RWPE1 (cell line): ENCODE results near the gene JAGN1.
"Not testable (repeated sequence)": the region's sequence is repeated elsewhere in the genome, so short reads cannot be mapped to it uniquely, and the experiment has no call there.

Experiments used
- CTCF ChIA-PET: fragments of 350-600 bp; sonication (Branson Sonifier 250); formaldehyde crosslinking; extraction: SDS; loops from one replicate; lab custom pipeline; 2021; lab: Yijun Ruan, JAX
- POLR2A ChIA-PET: fragments of 400-600 bp; formaldehyde crosslinking; extraction: SDS; loops from one replicate; lab custom pipeline; 2020; ENCODE audit warnings: antibody characterized with exemption; ENCODE audit not compliant: low non-redundant PET; lab: Yijun Ruan, JAX
- DNase-seq: peaks from one replicate; pipeline ENCODE4 v3.0.0; 2012; ENCODE audit warnings: low spot score
- H3K27ac ChIP-seq: fragments of 450-650 bp; 2 replicates; pipeline ENCODE4 v1.5.1; 2017
- CTCF ChIP-seq: fragments of 450-650 bp; conservative IDR thresholded peaks from 2 replicates; pipeline ENCODE4 v1.5.1; 2017; ENCODE audit warnings: low read depth, mild to moderate bottlenecking

Gene JAGN1

GRCh38 chr3:9861626-9862130 lies 28.7 kb upstream of the JAGN1 start:
- DNase-seq, result no peak
- no peak overlapping the region; the same call in 1 of the 2 replicates for H3K27ac ChIP-seq
- no peak for TF ChIP-seq CTCF
- ChIA-PET CTCF (no interaction called here), POLR2A (no interaction called here)

- CTCF ChIA-PET, result no interaction called here
- TF ChIP-seq CTCF, result no peak
- POLR2A ChIA-PET, result no interaction called here
- no peak for DNase-seq
- peak overlapping the region; percentile 74; the same call in 1 of the 2 replicates for H3K27ac ChIP-seq
Measured at GRCh38 chr3:9862391-9863057, 27.9 kb upstream of the JAGN1 start.

GRCh38 chr3:9863058-9863772 lies 27.2 kb upstream of the JAGN1 start:
- CTCF ChIA-PET, result no interaction called here
- POLR2A ChIA-PET, result no interaction called here
- no peak for DNase-seq
- H3K27ac ChIP-seq, result peak overlapping the region; percentile 74
- TF ChIP-seq CTCF, result no peak

GRCh38 chr3:9864200-9864927 lies 26.0 kb upstream of the JAGN1 start:
- no peak for TF ChIP-seq CTCF
- POLR2A ChIA-PET, result no interaction called here

GRCh38 chr3:9865125-9865637 lies 25.2 kb upstream of the JAGN1 start:
- DNase-seq, CTCF ChIA-PET, POLR2A ChIA-PET: not testable (repeated sequence)
- H3K27ac ChIP-seq, result peak overlapping the region; percentile 74

More at GRCh38 chr3:9864200-9864927, 26.0 kb upstream of the JAGN1 start:
- CTCF ChIA-PET, result interaction anchor here (0.6 kb wide), 1 partner anchor 37 kb away, joined by 3 read pairs; no protein-coding TSS in a partner anchor
- peak overlapping the region; percentile 74 for H3K27ac ChIP-seq
- DNase-seq, result no peak

- no peak for DNase-seq
- no peak for TF ChIP-seq CTCF
- ChIA-PET POLR2A (no interaction called here), CTCF (no interaction called here)
- peak overlapping the region; percentile 56 for H3K27ac ChIP-seq
Measured at GRCh38 chr3:9866639-9867038, 23.8 kb upstream of the JAGN1 start.
